Measurements from ENCODE around the gene TNFSF4.

TNFSF4 gene

DNA sequence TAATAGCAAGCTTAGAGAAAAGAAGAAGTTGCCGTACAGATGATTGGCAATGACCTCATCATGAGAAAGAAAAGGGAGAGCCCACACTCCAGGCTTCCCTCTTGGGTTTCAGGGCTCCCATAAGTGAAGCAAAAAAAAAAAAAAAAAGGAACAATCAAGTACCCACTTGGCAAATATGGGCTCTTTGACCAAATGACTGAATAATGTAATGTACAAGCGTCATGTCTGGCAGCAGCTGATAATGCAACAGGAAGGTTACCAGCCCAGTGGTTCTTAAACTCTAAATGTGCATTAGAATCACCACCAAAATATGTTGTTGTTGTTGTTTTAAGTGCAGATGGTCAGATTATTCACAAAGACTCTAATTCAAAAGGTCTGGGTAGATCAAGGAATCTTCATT lies 13.5 kb downstream of the TNFSF4 start:
- Mint-ChIP-seq H3K36me3 (ENCODE audit: low read depth) (no peaks in the 10 kb centered on the region), H3K9me3 (no peaks in the 10 kb centered on the region), H3K4me3 (no peak overlapping the region), H3K27ac (no peak overlapping the region), H3K27me3 (ENCODE audit: low read depth, poor library complexity) (no peaks in the 10 kb centered on the region), H3K4me1 (no peaks in the 10 kb centered on the region)
- TF ChIP-seq, protein P1, sequence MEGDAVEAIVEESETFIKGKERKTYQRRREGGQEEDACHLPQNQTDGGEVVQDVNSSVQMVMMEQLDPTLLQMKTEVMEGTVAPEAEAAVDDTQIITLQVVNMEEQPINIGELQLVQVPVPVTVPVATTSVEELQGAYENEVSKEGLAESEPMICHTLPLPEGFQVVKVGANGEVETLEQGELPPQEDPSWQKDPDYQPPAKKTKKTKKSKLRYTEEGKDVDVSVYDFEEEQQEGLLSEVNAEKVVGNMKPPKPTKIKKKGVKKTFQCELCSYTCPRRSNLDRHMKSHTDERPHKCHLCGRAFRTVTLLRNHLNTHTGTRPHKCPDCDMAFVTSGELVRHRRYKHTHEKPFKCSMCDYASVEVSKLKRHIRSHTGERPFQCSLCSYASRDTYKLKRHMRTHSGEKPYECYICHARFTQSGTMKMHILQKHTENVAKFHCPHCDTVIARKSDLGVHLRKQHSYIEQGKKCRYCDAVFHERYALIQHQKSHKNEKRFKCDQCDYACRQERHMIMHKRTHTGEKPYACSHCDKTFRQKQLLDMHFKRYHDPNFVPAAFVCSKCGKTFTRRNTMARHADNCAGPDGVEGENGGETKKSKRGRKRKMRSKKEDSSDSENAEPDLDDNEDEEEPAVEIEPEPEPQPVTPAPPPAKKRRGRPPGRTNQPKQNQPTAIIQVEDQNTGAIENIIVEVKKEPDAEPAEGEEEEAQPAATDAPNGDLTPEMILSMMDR (IDR thresholded peaks at IDR 0.05), result no peak
- no peak for DNase-seq

DNA sequence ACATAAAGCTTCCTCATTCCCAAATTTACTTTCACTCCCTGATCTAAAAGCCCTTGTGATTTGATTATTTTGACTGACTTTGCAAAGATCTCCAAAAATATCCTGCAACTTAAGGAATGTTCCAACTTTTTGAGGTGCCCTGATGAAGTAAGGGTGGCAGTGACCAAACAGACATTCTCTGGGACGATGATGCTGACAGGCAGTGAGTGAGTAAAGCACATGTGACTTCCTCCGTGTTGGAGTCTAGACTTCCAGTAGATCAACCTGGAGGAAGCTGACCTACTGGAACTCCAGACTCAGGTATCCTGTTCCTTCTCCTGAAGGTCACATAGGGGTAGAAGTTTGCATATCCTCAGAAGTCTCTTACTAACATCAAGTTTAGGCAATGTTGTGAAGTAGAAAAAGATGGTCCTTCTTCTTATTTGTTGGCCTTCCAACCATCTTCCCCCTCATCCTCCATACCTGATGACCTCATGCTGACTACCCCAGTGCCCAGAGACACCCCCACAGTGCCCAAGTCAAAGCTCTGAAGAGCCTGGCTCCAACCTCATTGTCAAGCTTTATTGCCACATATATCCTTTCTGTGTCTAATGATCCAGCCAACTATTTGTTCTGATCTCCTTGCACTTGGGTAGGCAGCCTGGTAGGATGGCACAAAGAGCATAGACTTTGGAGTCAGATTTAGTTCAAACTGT lies 16.0 kb downstream of the TNFSF4 start:
- DNase-seq, result no peak
- H3K9me3 Mint-ChIP-seq, result no peaks in the 10 kb centered on the region
- no peaks in the 10 kb centered on the region for H3K27me3 Mint-ChIP-seq (ENCODE audit: low read depth, poor library complexity)
- no peak overlapping the region for H3K27ac Mint-ChIP-seq
- no peaks in the 10 kb centered on the region for H3K36me3 Mint-ChIP-seq (ENCODE audit: low read depth)
- H3K4me1 Mint-ChIP-seq, result no peaks in the 10 kb centered on the region
- TF ChIP-seq, protein P1 (IDR thresholded peaks at IDR 0.05), result no peak
- H3K4me3 Mint-ChIP-seq, result no peak overlapping the region

DNA sequence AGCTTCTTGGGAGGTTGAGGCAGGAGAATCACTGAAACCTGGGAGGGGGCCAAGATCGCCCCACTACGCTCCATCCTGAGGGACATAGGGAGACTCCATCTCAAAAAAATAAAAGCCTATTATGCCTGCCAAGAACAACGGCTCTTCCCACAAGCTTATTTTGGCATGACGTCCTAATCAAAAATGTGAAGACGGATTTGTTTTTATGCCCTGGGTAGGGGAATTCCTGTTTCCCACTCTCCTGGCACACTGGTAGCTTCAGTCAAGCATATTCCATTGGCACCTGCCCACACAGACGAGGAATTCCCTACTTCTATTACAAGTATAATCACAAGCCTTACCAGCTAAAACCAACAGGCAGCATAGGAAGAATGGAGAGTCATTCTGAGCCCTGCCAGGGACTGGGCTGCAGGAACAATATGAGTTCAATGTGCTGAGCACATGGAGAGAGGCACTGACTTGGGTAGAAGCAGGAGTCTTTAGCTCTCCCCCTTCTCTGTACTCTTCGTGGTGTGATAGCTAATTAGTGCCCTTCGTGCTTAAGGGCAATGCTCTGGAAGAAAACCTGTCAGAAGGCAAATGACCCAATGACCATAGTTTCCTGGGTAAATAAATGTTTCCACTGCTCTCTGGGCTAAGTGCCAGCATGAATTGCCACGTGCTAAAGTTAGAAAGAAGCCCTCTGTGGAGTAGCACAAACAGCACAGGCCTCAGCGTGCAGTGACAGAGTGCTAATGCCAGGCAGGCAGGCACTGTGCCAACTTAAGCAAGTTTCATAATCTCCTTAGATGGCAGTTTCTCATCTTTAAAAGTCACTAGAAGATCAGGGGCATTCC lies 16.8 kb downstream of the TNFSF4 start:
- Mint-ChIP-seq H3K4me1 (no peaks in the 10 kb centered on the region), H3K27ac (no peak overlapping the region), H3K36me3 (ENCODE audit: low read depth) (no peaks in the 10 kb centered on the region), H3K27me3 (ENCODE audit: low read depth, poor library complexity) (no peaks in the 10 kb centered on the region), H3K9me3 (no peaks in the 10 kb centered on the region), H3K4me3 (no peak overlapping the region)
- TF ChIP-seq, protein P1 (IDR thresholded peaks at IDR 0.05), result no peak
- DNase-seq, result no peak

DNA sequence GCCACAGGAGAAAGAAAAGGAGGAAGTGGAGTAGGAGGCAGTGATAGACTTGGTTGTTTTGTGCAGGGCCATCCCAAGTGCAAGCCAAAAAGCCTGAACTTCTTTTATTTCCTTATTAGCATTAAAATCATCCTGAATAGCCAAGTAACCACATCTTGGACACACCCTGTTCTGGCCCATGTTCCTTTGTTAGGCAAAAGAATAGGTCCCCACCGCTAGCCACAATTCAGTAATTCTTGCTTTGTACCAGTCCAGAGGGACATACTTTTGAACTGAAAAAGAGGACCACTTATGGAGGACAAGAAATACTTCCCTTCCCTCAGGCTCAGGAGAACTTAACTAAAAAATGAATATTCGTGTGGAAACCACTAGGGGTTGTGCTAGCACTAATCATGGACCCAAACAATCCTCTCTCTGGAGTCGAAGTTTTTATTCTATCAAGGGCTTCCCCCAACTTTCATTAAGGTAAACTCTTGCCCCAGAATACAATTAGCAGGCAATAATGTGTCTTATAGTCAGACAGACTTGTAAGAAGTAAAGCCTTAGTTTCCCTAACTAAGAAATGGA lies 19.4 kb downstream of the TNFSF4 start:
- Mint-ChIP-seq H3K4me3 (no peak overlapping the region), H3K4me1 (no peaks in the 10 kb centered on the region), H3K27ac (no peak overlapping the region), H3K9me3 (no peaks in the 10 kb centered on the region), H3K36me3 (ENCODE audit: low read depth) (no peaks in the 10 kb centered on the region), H3K27me3 (ENCODE audit: low read depth, poor library complexity) (no peaks in the 10 kb centered on the region)
- DNase-seq, result no peak
- TF ChIP-seq, protein P1 (IDR thresholded peaks at IDR 0.05), result no peak

DNA sequence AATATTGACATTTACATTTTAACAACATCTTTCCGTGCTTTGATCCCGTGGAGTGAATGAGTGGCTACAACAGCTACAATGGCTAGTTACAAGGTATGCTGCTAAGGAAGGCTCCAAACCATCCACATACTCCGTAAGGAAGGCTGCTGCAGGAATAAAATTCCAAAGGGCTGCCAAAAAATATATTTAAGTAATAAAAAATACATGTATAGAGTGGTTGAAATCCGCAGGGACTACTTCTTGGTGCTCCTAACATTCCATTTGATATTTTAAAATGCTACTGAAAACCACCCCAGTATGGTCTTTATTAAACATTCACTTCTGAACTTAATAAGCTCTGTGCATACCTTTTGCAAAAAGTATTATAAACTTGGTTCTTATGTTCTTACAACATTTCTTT lies 25.3 kb downstream of the TNFSF4 start:
- no peaks in the 10 kb centered on the region for H3K9me3 Mint-ChIP-seq
- no peak overlapping the region for H3K4me3 Mint-ChIP-seq
- no peak overlapping the region for H3K27ac Mint-ChIP-seq
- no peaks in the 10 kb centered on the region for H3K36me3 Mint-ChIP-seq (ENCODE audit: low read depth)
- DNase-seq, result no peak
- no peaks in the 10 kb centered on the region for H3K4me1 Mint-ChIP-seq
- H3K27me3 Mint-ChIP-seq (ENCODE audit: low read depth, poor library complexity), result no peaks in the 10 kb centered on the region
- TF ChIP-seq, protein P1 (IDR thresholded peaks at IDR 0.05), result no peak
